CD4-positive, alpha-beta memory T cell (primary cell): ENCODE results near the gene DGLUCY. TPM values are rescaled to one million over a fixed set of nuclear protein-coding genes. Genes with fewer than 3 reads are reported as not detected.
A peak's percentile ranks its signal among the peaks of the same experiment; 100 is the strongest.

Experiments
- CTCF ChIA-PET: fragments of 350-600 bp; sonication (Branson Sonifier 250); formaldehyde crosslinking; loops from one replicate; lab custom pipeline; 2021; ENCODE audit warnings: inconsistent platforms; ENCODE audit not compliant: partially characterized antibody; lab: Charles Lee
- POLR2A ChIA-PET: fragments of 350-600 bp; sonication (Branson Sonifier 250); formaldehyde crosslinking; loops from one replicate; lab custom pipeline; 2021; ENCODE audit not compliant: partially characterized antibody; lab: Charles Lee
- DNase-seq, 5 donors: peaks; one replicate each; pipeline versions ENCODE4 v3.0.0 to v3.0.0-alpha.2; 2020 to 2022; ENCODE audit warnings: mixed read lengths in 1 of 5
- H3K27ac ChIP-seq: one replicate; pipeline ENCODE4 v1.7.0; 2013; ENCODE audit warnings: low read depth, low read length
- H3K27me3 ChIP-seq: 2 replicates; pipeline ENCODE4 v1.7.0; 2013; ENCODE audit warnings: mild to moderate bottlenecking, low read length, moderate library complexity; ENCODE audit not compliant: insufficient read depth
- H3K36me3 ChIP-seq: 2 replicates; pipeline ENCODE4 v1.7.0; 2013; ENCODE audit warnings: mild to moderate bottlenecking, low read length, moderate library complexity; ENCODE audit not compliant: insufficient read depth
- H3K4me1 ChIP-seq: 2 replicates; pipeline ENCODE4 v1.7.0; 2013; ENCODE audit warnings: mild to moderate bottlenecking, low read length, moderate library complexity; ENCODE audit not compliant: insufficient read depth
- H3K4me3 ChIP-seq, 2 donors: one replicate each; pipeline ENCODE4 v1.7.0; 2013; ENCODE audit warnings: low read length in 2 of 2, mild to moderate bottlenecking in 1 of 2
- H3K9me3 ChIP-seq, 2 donors: one replicate each; pipeline ENCODE4 v1.7.0; 2013; ENCODE audit warnings: low read length in 2 of 2, control low read depth in 1 of 2; ENCODE audit not compliant: control insufficient read depth in 1 of 2
- H3K27ac Mint-ChIP-seq, 7 donors: one replicate each; pipeline ENCODE4 v1.8.0; 2020 to 2021; ENCODE audit warnings: mixed read lengths in 7 of 7, mild to moderate bottlenecking in 6 of 7, inconsistent platforms in 3 of 7, moderate library complexity in 3 of 7
- H3K27me3 Mint-ChIP-seq, 2 donors: one replicate each; pipeline ENCODE4 v1.8.0; 2020 to 2021; ENCODE audit warnings: mixed read lengths in 2 of 2
- H3K36me3 Mint-ChIP-seq, 2 donors: one replicate each; pipeline ENCODE4 v1.8.0; 2020 to 2021; ENCODE audit warnings: mixed read lengths in 2 of 2, inconsistent platforms in 1 of 2, mild to moderate bottlenecking in 1 of 2
- H3K4me1 Mint-ChIP-seq, 4 donors: one replicate each; pipeline ENCODE4 v1.8.0; 2020 to 2021; ENCODE audit warnings: mixed read lengths in 4 of 4, mild to moderate bottlenecking in 1 of 4
- H3K4me3 Mint-ChIP-seq, 8 donors: one replicate each; pipeline ENCODE4 v1.8.0; 2020 to 2021; ENCODE audit warnings: mixed read lengths in 8 of 8, mild to moderate bottlenecking in 7 of 8, moderate library complexity in 6 of 8, inconsistent platforms in 3 of 8
- H3K9me3 Mint-ChIP-seq, 8 donors: one replicate each; pipeline ENCODE4 v1.8.0; 2020 to 2021; ENCODE audit warnings: mixed read lengths in 8 of 8, mild to moderate bottlenecking in 5 of 8, inconsistent platforms in 3 of 8, moderate library complexity in 1 of 8
- intact Hi-C: fragments of 100-400 bp; cut with micrococcal nuclease; formaldehyde crosslinking; loops from one replicate; pipeline ENCODE4 v1.15.1; 2023
- polyA plus RNA-seq, 2 donors: library from polyadenylated mRNA; unstranded; fragments of 300-500 nt; fragmentation: Illumina TruSeq; gene quantifications; one replicate each; pipeline ENCODE4 v1.2.3, GENCODE V29; 2021
- total RNA-seq, 2 experiments: library from RNA; stranded (reverse); gene quantifications; one replicate each; pipeline ENCODE4 v1.2.3, GENCODE V29; 2021

Gene DGLUCY, protein sequence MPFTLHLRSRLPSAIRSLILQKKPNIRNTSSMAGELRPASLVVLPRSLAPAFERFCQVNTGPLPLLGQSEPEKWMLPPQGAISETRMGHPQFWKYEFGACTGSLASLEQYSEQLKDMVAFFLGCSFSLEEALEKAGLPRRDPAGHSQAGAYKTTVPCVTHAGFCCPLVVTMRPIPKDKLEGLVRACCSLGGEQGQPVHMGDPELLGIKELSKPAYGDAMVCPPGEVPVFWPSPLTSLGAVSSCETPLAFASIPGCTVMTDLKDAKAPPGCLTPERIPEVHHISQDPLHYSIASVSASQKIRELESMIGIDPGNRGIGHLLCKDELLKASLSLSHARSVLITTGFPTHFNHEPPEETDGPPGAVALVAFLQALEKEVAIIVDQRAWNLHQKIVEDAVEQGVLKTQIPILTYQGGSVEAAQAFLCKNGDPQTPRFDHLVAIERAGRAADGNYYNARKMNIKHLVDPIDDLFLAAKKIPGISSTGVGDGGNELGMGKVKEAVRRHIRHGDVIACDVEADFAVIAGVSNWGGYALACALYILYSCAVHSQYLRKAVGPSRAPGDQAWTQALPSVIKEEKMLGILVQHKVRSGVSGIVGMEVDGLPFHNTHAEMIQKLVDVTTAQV
- 100 to 1,000 TPM; 132 to 141 TPM for total RNA-seq
- 10 to 100 TPM; 40.9 to 45.5 TPM for polyA plus RNA-seq

DNA sequence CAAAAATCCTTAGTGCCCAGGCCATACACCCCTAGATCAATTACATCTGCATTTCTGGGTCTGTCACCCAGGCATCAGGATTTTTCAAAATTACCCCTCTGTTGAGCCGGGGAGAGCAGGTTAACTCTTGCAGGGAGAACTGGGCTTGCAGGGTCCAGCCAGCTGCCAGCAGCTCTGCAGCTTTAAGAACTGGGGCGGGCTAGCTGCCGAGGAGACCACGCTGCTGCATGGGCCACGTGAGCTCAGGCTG lies at the start of gene DGLUCY:
Gene DGLUCY, plus strand, starts transcription at position 245 of the 250 bp plus-strand sequence. CDS start 46,222 bp downstream, outside the sequence.
- H3K36me3 ChIP-seq = peaks cover 4% of the 10 kb centered on the region
- Mint-ChIP-seq H3K4me1 (peaks cover 55 to 84% (median 70%) of the 10 kb centered on the region in 4 donors), H3K27ac (peak within 1 kb of the TSS; percentile 94 to 99 (median 97)), H3K36me3 (peaks cover 11 to 24% of the 10 kb centered on the region in 2 donors), H3K4me3 (peak within 1 kb of the TSS; percentile 88 to 99 (median 94)), H3K27me3 (no peaks in the 10 kb centered on the region), H3K9me3 (no peaks in the 10 kb centered on the region)
- H3K27me3 ChIP-seq = no peaks in the 10 kb centered on the region
- ChIA-PET CTCF (interaction anchor here (0.7 to 5.3 kb wide), 12 partner anchors 14 to 234 kb away, joined by 3 to 74 read pairs (median 7); partner anchors contain the start of gene RPS6KA5), POLR2A (interaction anchor here (0.7 to 3.6 kb wide), 14 partner anchors 8 to 396 kb away, joined by 3 to 37 read pairs (median 6); partner anchors contain the start of genes GPR68 and PPP4R3A)
- no peaks in the 10 kb centered on the region for H3K9me3 ChIP-seq
- peak within 1 kb of the TSS; percentile 85 to 95 for H3K4me3 ChIP-seq
- H3K4me1 ChIP-seq = peaks cover 73% of the 10 kb centered on the region
- DNase-seq = no peak
- intact Hi-C loops = loop anchor here (1.0 kb wide), 2 partner anchors 35 to 53 kb away; partner anchors contain the start of gene RPS6KA5
- peak within 1 kb of the TSS; percentile 94 for H3K27ac ChIP-seq

DNA sequence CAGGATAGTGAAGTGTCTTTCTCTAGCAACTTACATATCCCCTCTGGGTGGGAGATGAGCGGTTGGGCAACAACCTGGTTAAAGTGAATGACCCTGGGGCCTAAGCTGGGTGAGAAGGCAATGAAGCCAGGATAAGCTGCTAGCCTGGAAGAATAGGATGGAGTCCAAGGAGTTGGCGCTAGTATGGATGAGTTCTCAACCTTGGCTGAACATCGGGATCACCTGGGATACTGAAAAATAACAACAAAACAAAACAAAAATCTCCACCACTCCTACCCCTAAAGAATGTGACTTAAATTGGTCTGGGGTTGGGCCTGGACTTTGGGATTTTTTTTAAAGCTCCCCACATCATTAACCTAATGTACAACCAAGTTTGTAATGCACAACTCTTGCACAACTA lies 48.6 kb upstream of the DGLUCY start:
- no peak for DNase-seq
- Mint-ChIP-seq H3K27ac (peak overlapping the region in 4 of 7 donors; percentile 52 to 88 (median 78)), H3K9me3 (peaks cover 0 to 3% (median 0%) of the 10 kb centered on the region in 8 donors), H3K27me3 (no peaks in the 10 kb centered on the region), H3K4me3 (peak overlapping the region in 4 of 8 donors; percentile 20 to 67 (median 44)), H3K36me3 (peaks cover 0 to 5% of the 10 kb centered on the region in 2 donors), H3K4me1 (peaks cover 45 to 77% (median 60%) of the 10 kb centered on the region in 4 donors)
- H3K9me3 ChIP-seq = no peaks in the 10 kb centered on the region
- H3K4me3 ChIP-seq = no peak overlapping the region
- CTCF ChIA-PET = interaction anchor here (1.5 to 2.1 kb wide), 2 partner anchors 13 to 109 kb away, joined by 3 to 12 read pairs; no protein-coding TSS in a partner anchor
- POLR2A ChIA-PET = interaction anchor here (0.6 to 2.8 kb wide), 4 partner anchors 10 to 199 kb away, joined by 3 to 14 read pairs (median 4); no protein-coding TSS in a partner anchor
- no peaks in the 10 kb centered on the region for H3K36me3 ChIP-seq
- H3K27me3 ChIP-seq = no peaks in the 10 kb centered on the region
- H3K27ac ChIP-seq = no peak overlapping the region
- peaks cover 92% of the 10 kb centered on the region for H3K4me1 ChIP-seq
- intact Hi-C loops = no loop called here

DNA sequence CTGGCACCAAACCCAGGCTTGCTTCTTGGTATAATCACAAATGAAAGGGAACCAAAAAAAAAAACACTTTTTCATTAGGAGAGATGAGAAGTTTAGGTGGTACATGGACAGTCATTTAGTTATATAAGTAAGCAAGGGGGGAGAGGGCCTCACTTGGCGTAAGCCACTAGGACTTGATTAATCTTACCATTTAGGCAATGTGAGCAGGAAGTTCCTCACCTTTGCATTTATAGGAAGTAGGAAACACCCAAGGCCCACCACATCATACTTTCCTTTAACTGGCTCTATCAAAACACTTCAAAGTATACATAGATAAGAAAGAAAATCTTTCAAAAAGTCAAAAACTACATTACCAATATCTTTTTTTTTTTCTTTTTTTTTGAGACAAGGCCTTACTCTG lies 46.7 kb upstream of the DGLUCY start:
- Mint-ChIP-seq H3K27ac (peak overlapping the region; percentile 58 to 93 (median 91)), H3K27me3 (no peaks in the 10 kb centered on the region), H3K4me3 (peak overlapping the region; percentile 18 to 86 (median 72)), H3K9me3 (peaks cover 0 to 3% (median 0%) of the 10 kb centered on the region in 8 donors), H3K36me3 (peaks cover 0 to 5% of the 10 kb centered on the region in 2 donors), H3K4me1 (peaks cover 47 to 82% (median 63%) of the 10 kb centered on the region in 4 donors)
- Histone ChIP-seq H3K9me3 (no peaks in the 10 kb centered on the region), H3K4me3 (no peak overlapping the region), H3K27me3 (no peaks in the 10 kb centered on the region), H3K36me3 (no peaks in the 10 kb centered on the region), H3K4me1 (peaks cover 85% of the 10 kb centered on the region), H3K27ac (peak overlapping the region; percentile 15)
- DNase-seq = peak; percentile 57 to 70 (median 64)
- POLR2A ChIA-PET = interaction anchor here (0.7 to 3.6 kb wide), 5 partner anchors 9 to 301 kb away, joined by 3 to 14 read pairs (median 4); no protein-coding TSS in a partner anchor
- CTCF ChIA-PET = interaction anchor here (0.8 to 2.1 kb wide), 4 partner anchors 8 to 104 kb away, joined by 3 to 12 read pairs (median 4); no protein-coding TSS in a partner anchor
- intact Hi-C loops = no loop called here

DNA sequence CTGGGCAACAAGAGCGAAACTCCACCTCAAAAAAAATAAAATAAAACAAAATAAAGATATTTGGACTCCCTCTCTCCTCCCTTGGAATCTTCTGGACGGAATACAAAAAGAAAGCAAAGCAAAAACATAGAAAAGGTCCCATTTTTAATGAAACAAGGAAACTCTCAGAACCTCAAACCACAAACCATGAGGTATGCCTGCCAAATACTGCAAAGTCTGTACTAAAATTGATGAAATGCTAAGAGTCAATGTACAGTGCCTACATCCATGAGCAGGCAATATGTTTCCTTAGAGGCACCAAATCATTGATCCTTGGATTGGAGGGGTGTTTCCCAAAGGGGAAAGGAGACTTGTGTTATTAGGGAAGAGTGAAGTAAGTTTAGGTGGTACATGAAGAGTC lies 45.2 kb upstream of the DGLUCY start:
- no peaks in the 10 kb centered on the region for H3K9me3 ChIP-seq
- Mint-ChIP-seq H3K27ac (peak overlapping the region; percentile 75 to 91 (median 84)), H3K9me3 (peaks cover 0 to 3% (median 0%) of the 10 kb centered on the region in 8 donors), H3K36me3 (peaks cover 0 to 5% of the 10 kb centered on the region in 2 donors), H3K27me3 (no peaks in the 10 kb centered on the region), H3K4me1 (peaks cover 38 to 70% (median 53%) of the 10 kb centered on the region in 4 donors), H3K4me3 (peak overlapping the region in 7 of 8 donors; percentile 47 to 86 (median 78))
- DNase-seq = peak in 3 of 5 donors; percentile 25 to 40 (median 31)
- no peak overlapping the region for H3K4me3 ChIP-seq
- ChIA-PET CTCF (interaction anchor here (0.9 to 1.1 kb wide), 2 partner anchors 10 to 15 kb away, joined by 3 to 4 read pairs; no protein-coding TSS in a partner anchor), POLR2A (interaction anchor here (1.1 to 3.6 kb wide), 4 partner anchors 8 to 177 kb away, joined by 3 to 14 read pairs (median 8); partner anchors contain the start of genes GPR68 and RPS6KA5)
- no peaks in the 10 kb centered on the region for H3K27me3 ChIP-seq
- intact Hi-C loops = no loop called here
- H3K4me1 ChIP-seq = peaks cover 72% of the 10 kb centered on the region
- H3K36me3 ChIP-seq = no peaks in the 10 kb centered on the region
- H3K27ac ChIP-seq = peak overlapping the region; percentile 31

DNA sequence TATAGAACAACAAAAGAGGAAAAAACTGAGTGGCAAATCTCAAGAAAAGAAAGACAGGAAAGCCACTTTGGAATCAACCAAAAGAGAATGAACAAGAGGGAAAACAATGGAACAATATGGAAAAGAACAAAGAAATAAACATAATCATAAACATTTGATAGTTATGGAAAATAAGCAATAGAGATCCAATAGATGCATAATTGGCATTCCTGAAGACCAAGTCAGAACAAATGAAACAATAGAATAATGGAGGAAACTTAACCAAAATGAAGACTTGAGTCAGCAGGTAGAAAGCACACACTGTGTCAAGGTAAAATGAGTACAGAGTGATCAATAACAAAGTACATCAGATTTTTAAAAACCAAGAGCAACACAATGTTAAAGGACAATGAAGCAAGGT lies 43.3 kb upstream of the DGLUCY start:
- H3K4me1 ChIP-seq = peaks cover 52% of the 10 kb centered on the region
- Mint-ChIP-seq H3K36me3 (peaks cover 0 to 3% of the 10 kb centered on the region in 2 donors), H3K27me3 (no peaks in the 10 kb centered on the region), H3K9me3 (peaks cover 0 to 3% (median 0%) of the 10 kb centered on the region in 8 donors), H3K27ac (peak overlapping the region in 3 of 7 donors; percentile 8 to 74 (median 74)), H3K4me1 (peaks cover 26 to 55% (median 39%) of the 10 kb centered on the region in 4 donors), H3K4me3 (peak overlapping the region in 1 of 8 donors; percentile 22)
- intact Hi-C loops = no loop called here
- no peaks in the 10 kb centered on the region for H3K9me3 ChIP-seq
- POLR2A ChIA-PET = interaction anchor here (2.5 to 3.6 kb wide), 3 partner anchors 8 to 10 kb away, joined by 12 to 14 read pairs (median 13); partner anchors contain the start of gene RPS6KA5
- DNase-seq = no peak
- no peaks in the 10 kb centered on the region for H3K36me3 ChIP-seq
- no peak overlapping the region for H3K4me3 ChIP-seq
- no peaks in the 10 kb centered on the region for H3K27me3 ChIP-seq
- no peak overlapping the region for H3K27ac ChIP-seq
- CTCF ChIA-PET = no interaction called here

DNA sequence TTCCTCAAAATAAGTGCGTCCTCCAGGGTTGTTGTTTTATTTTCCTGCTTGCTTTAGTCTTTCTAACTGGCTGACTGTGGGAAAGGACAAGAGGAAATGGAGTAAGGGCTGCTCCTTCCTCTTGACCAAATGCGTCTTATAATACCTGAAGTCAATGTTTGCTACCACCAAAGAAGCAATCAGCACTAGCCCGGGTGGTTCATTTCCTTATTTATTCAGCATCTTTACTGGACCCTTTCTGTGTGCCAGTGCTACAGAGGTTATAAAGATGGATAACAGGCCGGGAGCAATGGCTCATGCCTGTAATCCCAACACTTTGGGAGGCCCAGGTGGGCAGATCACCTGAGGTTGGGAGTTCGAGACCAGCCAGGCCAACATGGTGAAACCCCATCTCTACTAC lies 38.3 kb upstream of the DGLUCY start:
- Histone ChIP-seq H3K36me3 (no peaks in the 10 kb centered on the region), H3K4me1 (peaks cover 35% of the 10 kb centered on the region), H3K9me3 (no peaks in the 10 kb centered on the region), H3K27ac (no peak overlapping the region), H3K4me3 (no peak overlapping the region), H3K27me3 (no peaks in the 10 kb centered on the region)
- no peaks in the 10 kb centered on the region for H3K36me3 Mint-ChIP-seq
- intact Hi-C loops = no loop called here
- no peak for DNase-seq
- H3K27me3 Mint-ChIP-seq = no peaks in the 10 kb centered on the region
- H3K27ac Mint-ChIP-seq = no peak overlapping the region
- POLR2A ChIA-PET = interaction anchor here (1.0 to 1.6 kb wide), 5 partner anchors 9 to 39 kb away, joined by 3 to 5 read pairs (median 4); partner anchors contain the start of gene RPS6KA5
- peaks cover 22 to 46% (median 33%) of the 10 kb centered on the region in 4 donors for H3K4me1 Mint-ChIP-seq
- CTCF ChIA-PET = no interaction called here
- H3K4me3 Mint-ChIP-seq = no peak overlapping the region
- H3K9me3 Mint-ChIP-seq = no peaks in the 10 kb centered on the region
